C1 segment of cervical spinal cord (tissue), 14 donors: ENCODE data around the gene CDH26.

Source experiments
- DNase-seq, 14 donors: peaks; one replicate each; lab custom pipeline; 2025; lab: John Stamatoyannopoulos, UW

Gene CDH26

DNA sequence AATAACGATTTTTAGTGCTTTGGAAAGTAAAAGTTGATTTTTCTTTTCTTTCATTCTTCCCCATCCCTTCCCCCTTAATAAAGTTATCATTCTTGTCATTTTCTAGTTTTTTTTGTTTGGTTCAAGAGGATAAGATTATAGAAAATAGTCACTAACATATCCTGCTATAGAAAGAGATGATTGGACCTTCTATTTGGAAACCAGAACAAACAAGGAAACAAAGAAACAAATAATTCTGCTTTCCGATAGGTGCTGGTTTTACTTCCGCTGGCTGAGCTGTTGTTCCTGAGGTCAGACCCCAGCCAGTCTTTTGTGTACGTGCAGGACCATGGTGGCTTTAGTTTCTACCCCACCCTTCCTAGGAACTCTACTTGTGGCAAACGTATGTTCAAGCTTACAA, at the start of gene CDH26:
Gene CDH26, plus strand, starts transcription at position 301 of the 400 bp plus-strand sequence. CDS start 304 bp downstream, outside the sequence.
- no peak for DNase-seq

DNA sequence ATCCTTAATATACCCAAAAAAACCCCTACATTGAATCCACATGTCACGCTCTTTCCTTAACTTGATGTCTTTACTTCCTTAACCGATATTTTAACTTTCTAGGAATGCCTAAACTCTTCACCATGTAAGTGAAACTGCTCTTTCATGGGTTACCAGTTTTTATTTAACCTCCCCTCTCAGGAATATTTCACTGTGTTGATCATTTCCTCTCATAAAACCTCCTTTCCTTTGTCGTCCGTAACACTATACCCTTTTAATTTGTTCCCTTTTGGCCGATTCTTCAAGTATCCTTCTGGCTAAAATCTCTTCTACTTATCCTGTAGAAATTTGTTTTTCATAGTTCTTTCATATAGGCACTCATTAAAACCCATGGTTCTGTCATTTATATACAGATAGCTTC, 49.4 kb upstream of the CDH26 start:
- DNase-seq, result no peak

DNA sequence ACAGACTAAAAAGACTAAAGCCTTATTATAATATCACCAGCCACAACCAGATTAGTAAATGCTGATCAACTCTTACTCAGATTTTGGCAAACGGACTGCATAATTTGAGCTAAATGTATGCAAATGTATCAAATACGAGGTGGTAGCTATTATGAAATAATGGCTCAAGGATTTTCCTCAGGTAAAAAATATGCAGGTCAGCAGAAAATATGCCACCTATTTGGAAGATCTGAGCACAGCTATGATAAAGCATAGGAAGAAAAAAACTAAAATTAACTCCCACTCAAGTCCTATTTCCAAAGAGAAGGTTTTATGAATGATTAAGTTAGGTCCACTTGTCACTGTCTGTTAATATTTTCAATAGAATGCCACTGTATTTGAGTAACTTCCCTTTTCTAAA, 47.2 kb upstream of the CDH26 start:
- no peak for DNase-seq

DNA sequence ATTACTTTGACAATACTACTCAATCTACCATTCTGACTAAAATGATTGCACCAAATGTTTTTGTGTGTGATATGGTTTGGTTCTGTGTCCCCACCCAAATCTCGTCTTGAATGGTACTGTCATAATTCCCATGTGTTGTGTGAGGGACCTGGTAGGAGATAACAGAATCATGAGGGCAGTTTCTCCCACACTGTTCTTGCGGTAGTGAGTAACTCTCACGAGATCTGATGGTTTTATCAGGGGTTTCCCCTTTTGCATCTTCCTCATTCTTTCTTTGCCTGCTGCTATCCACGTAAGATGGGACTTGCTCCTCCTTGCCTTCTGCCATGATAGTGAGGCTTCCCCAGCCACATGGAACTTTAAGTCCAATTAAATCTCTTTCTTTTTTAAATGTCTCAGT, 45.6 kb upstream of the CDH26 start:
- DNase-seq, result no peak

DNA sequence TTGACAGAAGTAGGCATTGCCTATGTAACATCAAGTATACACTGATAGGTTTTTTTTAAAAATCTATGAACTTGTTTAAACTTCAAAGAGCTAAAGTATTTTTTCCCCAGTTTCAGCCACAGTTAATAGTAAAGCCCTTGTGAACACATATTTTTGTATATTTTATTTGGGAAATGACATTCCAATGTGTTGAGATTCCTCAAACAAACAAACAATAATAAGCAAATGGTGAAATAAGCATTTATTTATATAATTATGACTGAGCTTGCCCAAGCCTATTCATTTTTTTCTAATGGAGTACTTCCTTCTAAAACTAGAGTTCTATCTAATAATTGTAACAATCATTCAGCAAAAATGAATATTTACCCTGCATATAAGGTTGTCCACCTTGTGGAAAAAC, 37.3 kb upstream of the CDH26 start:
- no peak for DNase-seq

DNA sequence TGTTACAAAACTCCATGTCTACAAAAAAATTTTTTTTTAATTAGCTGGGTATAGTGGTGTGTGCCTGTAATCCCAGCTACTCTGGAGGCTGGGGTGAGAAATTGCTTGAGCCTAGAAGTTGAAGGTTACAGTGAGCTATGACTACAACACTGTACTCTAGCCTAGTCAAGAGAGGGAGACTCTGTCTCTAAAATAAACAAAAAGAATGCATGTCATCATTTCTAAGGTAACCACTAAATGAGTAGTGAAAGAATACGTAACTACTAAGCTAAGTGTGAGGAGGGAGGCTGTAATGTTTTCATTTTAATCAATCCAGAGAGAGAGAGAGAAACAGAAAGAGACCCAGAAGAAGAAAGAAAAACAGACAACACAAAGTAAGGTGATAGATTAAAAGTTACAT, 34.7 kb upstream of the CDH26 start:
- no peak for DNase-seq

DNA sequence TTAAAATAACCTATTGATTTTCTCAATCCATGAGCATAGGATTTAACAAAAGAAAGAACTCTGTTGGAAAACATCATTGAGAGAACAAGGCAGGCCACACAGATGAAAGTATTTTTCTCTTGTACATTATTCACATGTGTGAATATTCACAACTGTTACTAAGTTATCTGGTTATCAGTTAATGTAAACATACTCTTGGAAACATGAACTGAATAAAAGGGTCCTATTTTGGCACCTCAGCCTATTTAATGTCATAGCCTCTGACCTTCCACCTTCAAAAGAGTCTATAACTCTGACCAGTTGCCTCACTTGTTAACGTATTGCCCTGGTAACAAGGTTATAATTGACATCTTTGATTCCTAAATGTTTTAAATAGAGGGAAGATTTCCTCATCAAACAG, 32.9 kb upstream of the CDH26 start:
- DNase-seq, result no peak

DNA sequence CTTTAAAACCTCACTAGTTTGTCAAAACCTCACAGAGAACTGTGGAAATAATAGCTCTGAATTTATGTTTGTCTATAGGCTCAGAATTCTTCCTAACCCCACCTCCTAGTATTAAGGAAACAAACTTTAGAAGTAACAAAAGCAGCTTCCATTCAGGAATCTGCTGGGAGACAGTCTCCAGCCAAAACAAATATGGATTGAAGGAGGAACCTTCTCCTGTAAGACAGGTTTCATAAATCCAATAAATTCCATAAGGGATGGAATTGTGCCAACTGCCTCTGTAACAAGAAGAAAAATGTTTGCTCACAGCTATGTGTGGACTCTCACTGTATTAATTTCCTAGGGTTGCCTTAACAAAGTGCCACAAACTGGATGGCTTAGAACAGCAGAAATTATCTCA, 32.3 kb upstream of the CDH26 start:
- no peak for DNase-seq

DNA sequence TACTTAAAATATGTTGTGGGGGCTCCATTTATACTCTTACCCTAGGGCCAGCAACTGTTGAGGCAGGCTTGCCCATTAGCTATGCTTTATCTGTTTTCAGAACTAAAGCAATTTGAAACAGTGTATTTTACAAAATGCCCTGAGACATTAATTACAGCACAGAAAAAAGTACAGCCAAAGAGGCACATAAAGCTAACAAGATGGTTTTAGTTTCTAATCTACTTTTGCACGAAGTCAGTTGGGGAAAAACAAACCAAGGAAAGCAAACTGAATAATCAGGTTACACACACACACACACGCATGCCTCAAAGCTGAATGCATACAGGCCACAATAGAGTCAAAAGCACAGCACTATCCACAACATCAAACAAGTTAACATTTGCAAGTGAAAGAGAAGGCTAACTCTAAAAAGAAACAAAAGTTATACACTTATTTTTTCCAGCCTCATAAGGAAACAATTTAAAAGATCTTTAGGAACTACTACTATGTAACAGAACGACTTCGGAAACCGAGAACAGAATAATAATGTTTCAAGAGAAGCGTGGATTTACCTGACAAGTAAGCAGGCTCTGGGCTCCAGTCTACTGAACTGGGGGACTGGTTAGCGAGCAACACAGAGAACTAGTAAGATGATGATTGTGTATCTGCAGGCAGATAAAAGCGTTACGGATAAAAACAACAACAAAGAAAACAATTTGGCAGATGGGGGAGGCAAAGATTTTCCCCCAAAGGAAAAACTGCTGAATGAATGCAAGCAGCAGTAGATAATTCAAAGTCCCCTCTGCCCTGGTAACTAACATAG, 26.5 kb upstream of the CDH26 start:
- DNase-seq, result no peak

DNA sequence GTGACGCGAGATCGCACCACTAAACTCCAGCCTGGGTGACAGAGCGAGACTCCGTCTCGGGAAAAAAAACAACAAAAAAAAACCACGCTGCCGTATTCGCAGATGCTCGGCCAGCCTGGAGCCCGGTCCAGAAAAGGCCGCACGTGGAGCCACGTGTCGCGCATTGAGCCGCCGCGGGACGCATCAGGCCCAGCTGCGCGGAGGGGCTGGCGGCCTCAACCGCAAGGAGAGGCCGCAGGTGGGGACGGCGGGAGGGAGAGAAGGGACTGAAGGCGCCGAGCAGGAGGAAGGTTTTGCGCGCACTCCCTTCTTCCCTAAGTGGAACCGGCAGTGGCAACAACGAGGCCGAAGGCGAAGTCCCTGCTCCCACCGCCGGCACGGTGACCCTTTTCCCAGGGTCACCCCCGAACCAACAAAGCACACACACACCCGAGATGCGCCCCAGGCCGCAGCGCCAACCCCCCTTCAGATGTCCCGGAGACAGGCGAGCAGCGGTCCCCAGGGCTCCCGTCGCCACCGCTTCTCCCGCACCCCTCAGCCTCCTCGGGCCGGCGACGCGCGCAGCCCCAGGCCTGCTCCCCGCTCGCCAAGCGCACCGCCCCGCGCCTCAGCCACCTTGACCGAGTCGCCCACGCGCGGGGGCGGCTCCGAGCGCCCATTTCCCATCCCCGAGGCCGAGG, 25.5 kb upstream of the CDH26 start:
- DNase-seq, result no peak

DNA sequence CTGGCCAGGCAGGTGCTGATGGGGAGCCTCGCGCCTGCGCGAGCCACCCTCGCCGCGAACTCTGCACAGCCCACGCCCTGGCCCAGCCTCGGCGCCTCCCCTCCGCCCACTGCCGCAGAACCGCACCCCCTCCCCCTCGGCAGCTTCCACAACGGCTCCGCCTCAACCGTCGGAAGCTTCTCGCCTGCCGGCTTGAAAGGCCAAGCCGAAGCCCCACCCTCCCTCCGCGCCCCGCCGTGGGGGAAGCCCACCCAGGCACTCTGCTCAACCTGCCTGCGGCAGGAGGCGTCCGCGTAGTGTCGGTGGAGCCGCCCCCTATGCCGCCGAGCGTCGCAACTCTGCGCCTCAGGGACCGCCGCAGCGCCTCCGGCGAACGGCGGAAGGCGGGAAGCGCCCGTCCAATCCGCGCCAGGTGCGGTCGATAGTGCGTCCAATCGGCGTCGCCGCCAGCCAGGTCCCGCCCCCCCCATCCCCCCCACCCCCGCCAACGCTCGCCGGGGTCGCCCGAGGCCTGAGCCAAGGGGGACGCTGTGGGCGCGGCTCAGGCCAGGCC, 24.9 kb upstream of the CDH26 start, which contains the start of gene SYCP2:
Gene SYCP2, minus strand, starts transcription at position 342 of the 553 bp plus-strand sequence. CDS start 11,224 bp downstream, outside the sequence.
- DNase-seq, result peak in 4 of 14 donors; percentile 46 to 80 (median 66)

DNA sequence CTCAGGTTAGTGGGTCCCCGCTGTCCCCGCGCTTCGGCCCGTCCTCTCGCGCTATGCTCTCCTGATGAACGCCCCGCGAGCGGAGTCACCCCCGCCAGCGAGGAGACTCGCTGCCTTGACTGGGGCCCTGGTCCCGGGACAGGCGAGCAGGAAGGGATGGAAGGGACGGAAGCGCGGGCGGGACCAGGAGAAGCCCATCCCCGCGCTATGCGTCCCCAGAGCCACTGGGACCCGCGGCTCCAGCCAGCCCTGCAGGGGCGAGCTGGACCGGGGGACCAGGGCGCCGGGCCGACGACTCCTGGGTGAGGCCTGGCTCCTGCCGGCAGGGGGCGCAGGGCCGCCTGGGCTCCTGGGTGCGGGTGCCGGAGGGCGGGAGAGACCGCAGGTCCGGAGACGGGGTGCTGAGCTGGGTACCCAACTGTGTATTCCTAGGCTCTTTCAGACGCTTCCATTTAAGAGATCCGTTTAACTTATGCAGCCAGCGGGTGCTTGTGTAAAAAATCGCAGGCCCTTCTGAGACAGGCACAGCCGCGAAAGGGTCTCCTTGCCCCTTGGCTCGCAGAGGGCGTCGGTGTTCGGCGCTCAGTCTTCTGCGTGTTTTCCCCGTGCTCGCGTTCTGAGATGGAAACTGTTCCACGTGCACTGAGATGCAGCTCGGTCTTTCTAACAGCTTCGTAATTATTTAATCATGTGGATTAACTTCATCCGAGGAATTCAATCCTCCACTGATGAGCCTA, 24.2 kb upstream of the CDH26 start:
- peak in 12 of 14 donors; percentile 32 to 87 (median 66) for DNase-seq

DNA sequence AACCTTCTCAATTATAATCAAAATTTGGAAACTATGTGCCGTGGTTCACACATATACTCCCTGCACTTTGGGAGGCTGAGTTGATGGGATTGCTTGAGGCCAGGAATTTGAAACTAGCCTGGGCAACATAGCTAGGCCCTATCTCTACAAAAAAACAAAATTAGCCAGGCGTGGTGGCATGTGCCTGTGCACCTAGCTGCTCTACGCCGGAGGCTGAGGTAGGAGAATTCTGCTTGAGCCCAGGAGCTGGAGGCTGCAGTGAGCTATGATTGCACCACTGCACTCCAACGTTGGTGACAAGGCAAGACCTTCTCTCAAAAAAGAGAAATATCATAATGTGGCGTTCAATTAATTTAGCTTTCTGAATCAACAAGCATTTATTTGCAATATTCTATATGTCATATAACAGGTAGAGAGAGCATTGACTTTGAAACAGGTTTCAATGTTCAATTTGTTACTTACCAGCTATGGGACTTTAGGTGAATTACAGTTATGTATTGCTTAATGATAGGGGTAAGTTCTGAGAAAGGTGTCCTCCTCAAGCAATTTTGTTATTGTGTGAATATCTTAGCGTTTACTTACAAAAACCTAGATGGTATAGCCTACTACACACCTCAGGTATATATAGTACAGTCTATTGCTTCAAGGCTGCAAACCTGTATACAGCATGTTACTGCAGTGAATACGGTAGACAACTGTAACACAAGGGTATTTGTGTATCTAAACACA, 22.6 kb upstream of the CDH26 start:
- DNase-seq, result no peak

DNA sequence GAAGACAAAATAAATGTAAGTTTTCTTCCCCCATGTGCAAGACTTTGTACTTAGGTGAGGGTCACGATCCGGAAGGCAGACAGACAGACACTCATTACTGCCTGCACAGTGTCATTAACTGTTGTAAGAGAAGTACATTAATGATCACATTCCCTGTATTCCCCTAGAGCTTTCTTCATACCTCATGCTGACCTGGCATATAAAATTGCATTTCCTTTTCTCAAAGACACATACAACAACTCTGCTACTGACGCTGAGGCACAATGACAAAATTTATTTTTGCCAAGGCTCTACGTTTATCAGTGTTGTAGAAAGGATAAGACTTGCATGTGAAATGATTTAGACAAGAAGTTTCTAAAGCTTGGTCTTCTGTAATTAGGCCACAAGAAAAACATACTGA, 21.8 kb upstream of the CDH26 start:
- DNase-seq, result no peak

DNA sequence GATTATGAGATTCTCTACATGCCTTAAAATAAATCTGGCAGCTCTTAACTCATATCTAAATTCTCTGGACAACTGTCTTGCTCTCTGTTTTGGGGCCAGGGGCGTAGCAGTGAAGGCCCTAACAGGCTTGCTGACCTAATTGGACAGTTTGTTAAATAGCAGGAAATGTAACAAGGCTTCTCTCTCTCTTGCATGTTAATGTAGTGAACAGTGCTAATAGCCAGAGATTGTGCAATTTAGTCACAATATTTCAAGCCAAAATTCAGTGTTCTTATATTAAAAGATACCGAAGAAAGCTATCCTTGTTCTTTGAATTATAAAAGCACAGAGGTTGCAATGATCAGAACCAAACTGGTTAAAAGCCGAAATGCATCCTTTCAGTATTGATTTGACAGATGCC, 21.1 kb upstream of the CDH26 start:
- DNase-seq, result no peak

DNA sequence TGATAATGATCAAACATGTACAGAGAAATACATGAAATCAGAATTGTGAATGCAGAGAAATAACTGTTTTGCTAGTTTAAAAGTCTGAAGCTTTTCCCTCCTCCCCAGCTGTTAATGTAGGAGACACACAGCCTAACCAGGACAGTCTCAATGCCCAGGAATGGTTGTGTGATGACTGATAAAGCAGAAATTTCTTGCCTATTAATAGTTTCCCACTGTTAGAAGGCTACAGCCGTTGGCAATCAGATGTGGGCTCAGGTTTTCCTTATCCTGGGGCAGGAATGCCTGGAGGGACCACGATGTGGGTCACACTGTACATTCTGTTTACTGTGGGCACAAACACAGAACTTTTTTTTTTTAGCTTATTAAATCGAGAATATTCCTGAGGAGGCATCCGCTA, 20.0 kb upstream of the CDH26 start:
- no peak for DNase-seq

DNA sequence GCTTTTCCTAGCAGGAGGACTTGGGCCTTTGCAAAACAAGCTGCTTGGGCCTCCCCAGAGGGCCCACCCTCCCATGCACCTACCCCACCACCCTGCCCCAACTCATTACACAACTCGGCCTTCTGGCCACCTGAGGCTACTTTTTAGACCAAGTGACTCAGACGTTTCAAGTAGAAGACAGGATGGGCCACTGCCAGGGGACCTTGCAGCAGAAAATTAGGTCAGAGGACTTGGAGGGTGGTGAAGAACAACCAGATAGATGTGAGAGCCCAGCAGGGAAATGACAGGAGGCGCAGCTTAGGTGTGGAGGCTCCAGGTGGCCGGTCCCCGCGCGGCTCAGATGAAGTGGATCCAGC, 19.5 kb upstream of the CDH26 start:
- DNase-seq, result peak in 4 of 14 donors; percentile 9 to 59 (median 26)

DNA sequence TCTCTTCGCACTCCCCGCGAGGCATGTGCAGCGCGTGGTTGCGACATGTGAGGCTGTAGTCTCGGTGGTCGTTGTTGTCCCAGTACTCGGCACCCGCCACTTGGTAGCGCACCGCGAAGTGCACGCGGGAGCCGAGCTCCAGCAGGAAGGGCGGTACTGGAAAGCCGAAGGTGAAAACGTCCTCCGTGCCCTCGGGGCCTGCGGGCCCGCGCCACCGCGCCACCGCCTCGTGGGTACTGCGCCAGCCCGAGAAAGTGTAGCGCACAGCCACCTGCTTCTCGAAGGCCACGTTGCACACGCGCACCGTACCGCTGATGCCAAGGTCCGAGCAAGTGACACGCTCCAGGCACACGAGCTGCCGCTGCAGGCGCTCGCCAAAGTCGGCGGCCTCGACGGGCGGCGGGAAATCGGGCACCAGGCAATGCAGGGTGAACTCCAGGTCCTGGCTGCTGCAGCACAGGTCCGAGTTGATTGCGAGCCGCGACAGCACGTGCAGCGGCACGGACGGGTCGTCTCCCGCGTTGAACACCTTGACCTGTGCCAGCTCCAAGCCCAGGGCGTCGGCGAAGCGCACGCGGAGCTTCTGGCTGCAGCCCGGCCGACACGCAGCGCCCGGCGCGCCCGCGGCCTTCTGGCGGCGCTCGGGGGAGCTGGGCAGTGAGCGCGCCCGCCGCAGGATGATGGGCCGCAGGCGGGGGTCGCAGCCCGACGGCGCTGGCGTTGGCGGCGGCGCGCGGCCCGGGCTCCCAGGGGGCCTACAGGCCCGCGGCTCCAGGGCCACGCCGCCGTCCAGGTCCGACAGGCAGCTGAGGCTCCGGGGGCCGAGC, 19.0 kb upstream of the CDH26 start:
- peak in 1 of 14 donors; percentile 32 for DNase-seq

DNA sequence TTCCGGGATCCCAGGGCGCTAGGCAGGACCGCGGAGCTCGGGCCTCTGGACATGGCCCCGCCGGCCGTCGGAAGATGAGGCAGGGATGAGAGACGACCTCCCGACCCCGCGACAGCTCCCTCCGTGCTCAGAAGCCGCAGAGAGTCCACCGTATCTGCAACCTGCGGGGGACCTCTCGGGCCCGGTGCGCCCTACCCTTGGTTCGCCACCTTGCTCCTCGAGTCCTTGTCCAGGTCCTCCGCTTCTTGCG, 18.4 kb upstream of the CDH26 start:
- no peak for DNase-seq

DNA sequence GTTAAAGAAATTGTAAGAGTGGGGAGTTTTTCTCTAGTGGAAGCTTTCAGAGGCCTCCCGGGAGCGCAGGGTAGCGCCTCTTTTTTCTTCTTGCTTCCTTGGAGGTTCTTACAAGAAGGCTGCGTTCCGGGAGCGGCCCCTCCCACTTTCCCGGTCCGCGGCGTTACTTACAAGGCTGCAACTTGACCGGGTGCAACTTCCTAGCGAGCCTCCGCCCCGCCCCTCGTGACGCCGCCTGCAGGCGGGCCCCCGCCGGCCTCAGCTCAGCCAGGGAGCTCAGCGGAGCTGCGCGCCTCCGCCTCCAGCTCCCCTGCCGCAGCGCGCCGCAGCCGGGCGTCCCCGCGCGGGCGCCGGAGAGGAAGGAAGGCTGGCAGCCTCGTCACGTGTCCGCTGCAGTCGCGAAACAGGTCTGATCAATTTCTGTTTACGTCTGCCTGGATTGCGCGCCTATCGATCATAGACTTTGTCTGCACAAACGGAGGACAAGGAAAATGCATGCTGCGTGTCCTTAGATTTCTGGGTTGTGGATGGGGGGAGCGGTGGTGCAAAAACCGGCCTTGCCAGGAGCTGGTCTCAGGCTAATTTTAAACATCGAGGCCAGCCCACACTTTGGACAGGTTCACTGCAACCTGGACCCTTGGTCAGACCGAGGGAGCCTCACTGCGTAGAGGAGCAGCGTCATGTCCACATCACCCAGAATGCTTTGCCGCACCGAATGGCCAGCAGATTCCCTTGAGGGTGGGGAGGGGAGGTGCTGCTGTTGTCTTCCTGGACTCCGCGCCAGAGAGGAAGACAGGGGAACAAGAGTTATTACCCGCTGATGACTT, 17.9 kb upstream of the CDH26 start, which contains the start of the genes FAM217B and PPP1R3D:
Gene FAM217B, plus strand, starts transcription at position 261 of the 827 bp plus-strand sequence. CDS start 3,555 bp downstream, outside the sequence.
Gene PPP1R3D, minus strand, starts transcription at position 177 of the 827 bp plus-strand sequence. CDS start 374 bp downstream, outside the sequence.
- peak; percentile 63 to 95 (median 90) for DNase-seq
